Measurements from ENCODE around the gene NDUFS1. TPM values are rescaled to one million over a fixed set of nuclear protein-coding genes. Genes with fewer than 3 reads are reported as not detected.
"Not testable (repeated sequence)": the region's sequence is repeated elsewhere in the genome, so short reads cannot be mapped to it uniquely, and the experiment has no call there.

NDUFS1 gene
- polyA plus RNA-seq, 1 donor from 2014 or later: 113 TPM

DNA sequence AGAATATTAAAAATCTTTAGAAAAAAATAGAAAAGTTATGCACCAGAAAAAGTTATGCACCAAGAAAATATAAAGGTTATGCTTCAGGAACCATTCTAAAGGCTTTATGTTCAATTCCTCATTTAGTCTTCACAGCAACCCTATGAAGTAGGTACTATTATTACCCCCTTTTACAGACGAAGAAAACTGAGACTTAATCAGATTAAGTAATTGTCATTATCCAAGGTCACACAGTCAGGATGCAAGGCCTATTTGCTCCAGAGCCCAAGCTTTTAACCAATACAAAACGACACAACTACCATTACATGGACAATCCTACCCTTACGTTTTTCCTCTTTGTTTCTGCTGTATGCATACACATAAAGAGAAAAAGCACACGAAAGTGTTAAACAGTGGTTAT, 78.3 kb downstream of the NDUFS1 start:
- Histone ChIP-seq H3K9ac (ENCODE audit: low read length) (no peak overlapping the region), H3K4me3 (ENCODE audit: low read length) (no peak overlapping the region), H3K9me3 (ENCODE audit: low read length) (no peaks in the 10 kb centered on the region), H3K79me2 (replicated peaks; ENCODE audit: insufficient read depth, low read length) (peaks cover 62% of the 10 kb centered on the region), H4K20me1 (ENCODE audit: insufficient read depth) (no peaks in the 10 kb centered on the region), H3K27me3 (ENCODE audit: insufficient read depth, low read depth, low read length) (no peaks in the 10 kb centered on the region), H3K36me3 (ENCODE audit: insufficient read depth, low read length) (no peaks in the 10 kb centered on the region), H3K9me2 (ENCODE audit: insufficient read depth, low read length) (no peaks in the 10 kb centered on the region), H3K27ac (ENCODE audit: low read length) (no peak overlapping the region), H3F3A (ENCODE audit: insufficient read depth, low read length, poor library complexity, severe bottlenecking) (no peaks in the 10 kb centered on the region), H2AFZ (ENCODE audit: low read depth, low read length) (no peak overlapping the region), H3K4me2 (ENCODE audit: low read length) (no peak overlapping the region)
- no peak for TF ChIP-seq EP300 (conservative IDR thresholded peaks at IDR 0.05; ENCODE audit: poor library complexity, severe bottlenecking)
- TF ChIP-seq SMC3 (conservative IDR thresholded peaks at IDR 0.05; ENCODE audit: poor library complexity): no peak
- TF ChIP-seq RAD21 (conservative IDR thresholded peaks at IDR 0.05): no peak
- no peak for TF ChIP-seq POLR2AphosphoS5 (IDR thresholded peaks at IDR 0.05)

DNA sequence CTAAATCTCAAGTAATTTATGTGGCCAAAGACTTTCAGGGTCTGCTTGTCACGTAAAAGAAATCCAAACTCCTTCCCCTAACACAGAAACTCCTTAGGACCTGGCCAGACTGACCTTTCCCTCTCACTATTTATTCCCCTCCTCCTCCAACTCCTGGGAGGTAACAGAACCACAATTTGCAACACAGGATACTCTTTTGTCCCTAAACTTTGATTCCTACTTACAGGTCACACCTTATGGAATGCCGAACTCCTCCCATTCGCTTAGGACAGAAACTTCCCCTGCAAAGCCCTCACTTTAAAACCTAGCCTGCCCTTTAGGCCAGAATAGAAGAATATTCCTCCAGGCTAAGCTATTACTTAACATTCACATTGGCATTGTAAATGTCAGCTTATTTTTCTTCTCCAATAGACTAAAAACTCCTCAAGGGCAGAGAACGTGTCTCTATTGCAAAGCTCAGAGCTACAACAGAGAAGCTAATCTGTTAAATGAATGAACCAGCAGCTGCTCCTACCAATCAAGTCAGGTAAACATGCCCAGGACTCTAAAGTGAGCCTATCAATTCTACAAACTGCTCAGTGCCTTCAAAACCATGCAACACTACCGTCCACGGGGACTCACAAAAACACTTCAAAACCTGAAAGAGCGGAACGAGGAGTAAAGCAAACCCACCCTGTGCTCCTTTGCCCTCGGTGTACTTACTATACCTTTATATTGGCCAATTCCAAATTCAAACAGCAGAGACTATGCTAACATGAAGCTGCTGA, 79.4 kb downstream of the NDUFS1 start:
- no peaks in the 10 kb centered on the region for H4K20me1 ChIP-seq (ENCODE audit: insufficient read depth)
- H3K9me2 ChIP-seq (ENCODE audit: insufficient read depth, low read length): no peaks in the 10 kb centered on the region
- H3F3A ChIP-seq (ENCODE audit: insufficient read depth, low read length, poor library complexity, severe bottlenecking): no peaks in the 10 kb centered on the region
- no peak overlapping the region for H2AFZ ChIP-seq (ENCODE audit: low read depth, low read length)
- no peaks in the 10 kb centered on the region for H3K36me3 ChIP-seq (ENCODE audit: insufficient read depth, low read length)
- peaks cover 65% of the 10 kb centered on the region for H3K79me2 ChIP-seq (replicated peaks; ENCODE audit: insufficient read depth, low read length)
- no peak overlapping the region for H3K4me3 ChIP-seq (ENCODE audit: low read length)
- TF ChIP-seq, protein P1, sequence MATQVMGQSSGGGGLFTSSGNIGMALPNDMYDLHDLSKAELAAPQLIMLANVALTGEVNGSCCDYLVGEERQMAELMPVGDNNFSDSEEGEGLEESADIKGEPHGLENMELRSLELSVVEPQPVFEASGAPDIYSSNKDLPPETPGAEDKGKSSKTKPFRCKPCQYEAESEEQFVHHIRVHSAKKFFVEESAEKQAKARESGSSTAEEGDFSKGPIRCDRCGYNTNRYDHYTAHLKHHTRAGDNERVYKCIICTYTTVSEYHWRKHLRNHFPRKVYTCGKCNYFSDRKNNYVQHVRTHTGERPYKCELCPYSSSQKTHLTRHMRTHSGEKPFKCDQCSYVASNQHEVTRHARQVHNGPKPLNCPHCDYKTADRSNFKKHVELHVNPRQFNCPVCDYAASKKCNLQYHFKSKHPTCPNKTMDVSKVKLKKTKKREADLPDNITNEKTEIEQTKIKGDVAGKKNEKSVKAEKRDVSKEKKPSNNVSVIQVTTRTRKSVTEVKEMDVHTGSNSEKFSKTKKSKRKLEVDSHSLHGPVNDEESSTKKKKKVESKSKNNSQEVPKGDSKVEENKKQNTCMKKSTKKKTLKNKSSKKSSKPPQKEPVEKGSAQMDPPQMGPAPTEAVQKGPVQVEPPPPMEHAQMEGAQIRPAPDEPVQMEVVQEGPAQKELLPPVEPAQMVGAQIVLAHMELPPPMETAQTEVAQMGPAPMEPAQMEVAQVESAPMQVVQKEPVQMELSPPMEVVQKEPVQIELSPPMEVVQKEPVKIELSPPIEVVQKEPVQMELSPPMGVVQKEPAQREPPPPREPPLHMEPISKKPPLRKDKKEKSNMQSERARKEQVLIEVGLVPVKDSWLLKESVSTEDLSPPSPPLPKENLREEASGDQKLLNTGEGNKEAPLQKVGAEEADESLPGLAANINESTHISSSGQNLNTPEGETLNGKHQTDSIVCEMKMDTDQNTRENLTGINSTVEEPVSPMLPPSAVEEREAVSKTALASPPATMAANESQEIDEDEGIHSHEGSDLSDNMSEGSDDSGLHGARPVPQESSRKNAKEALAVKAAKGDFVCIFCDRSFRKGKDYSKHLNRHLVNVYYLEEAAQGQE (IDR thresholded peaks at IDR 0.05; ENCODE audit: borderline replicate concordance): no peak
- TF ChIP-seq RAD21 (conservative IDR thresholded peaks at IDR 0.05) (no peak), SMC3 (conservative IDR thresholded peaks at IDR 0.05; ENCODE audit: poor library complexity) (no peak), POLR2AphosphoS5 (IDR thresholded peaks at IDR 0.05) (no peak), TAF1 (IDR thresholded peaks at IDR 0.05; ENCODE audit: low read depth) (no peak)
- TF ChIP-seq, protein P2, sequence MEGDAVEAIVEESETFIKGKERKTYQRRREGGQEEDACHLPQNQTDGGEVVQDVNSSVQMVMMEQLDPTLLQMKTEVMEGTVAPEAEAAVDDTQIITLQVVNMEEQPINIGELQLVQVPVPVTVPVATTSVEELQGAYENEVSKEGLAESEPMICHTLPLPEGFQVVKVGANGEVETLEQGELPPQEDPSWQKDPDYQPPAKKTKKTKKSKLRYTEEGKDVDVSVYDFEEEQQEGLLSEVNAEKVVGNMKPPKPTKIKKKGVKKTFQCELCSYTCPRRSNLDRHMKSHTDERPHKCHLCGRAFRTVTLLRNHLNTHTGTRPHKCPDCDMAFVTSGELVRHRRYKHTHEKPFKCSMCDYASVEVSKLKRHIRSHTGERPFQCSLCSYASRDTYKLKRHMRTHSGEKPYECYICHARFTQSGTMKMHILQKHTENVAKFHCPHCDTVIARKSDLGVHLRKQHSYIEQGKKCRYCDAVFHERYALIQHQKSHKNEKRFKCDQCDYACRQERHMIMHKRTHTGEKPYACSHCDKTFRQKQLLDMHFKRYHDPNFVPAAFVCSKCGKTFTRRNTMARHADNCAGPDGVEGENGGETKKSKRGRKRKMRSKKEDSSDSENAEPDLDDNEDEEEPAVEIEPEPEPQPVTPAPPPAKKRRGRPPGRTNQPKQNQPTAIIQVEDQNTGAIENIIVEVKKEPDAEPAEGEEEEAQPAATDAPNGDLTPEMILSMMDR (IDR thresholded peaks at IDR 0.05; ENCODE audit: poor library complexity, severe bottlenecking): no peak
- H3K27me3 ChIP-seq (ENCODE audit: insufficient read depth, low read depth, low read length): no peaks in the 10 kb centered on the region
- no peak overlapping the region for H3K4me2 ChIP-seq (ENCODE audit: low read length)
- no peak overlapping the region for H3K27ac ChIP-seq (ENCODE audit: low read length)
- H3K9ac ChIP-seq (ENCODE audit: low read length): no peak overlapping the region
- no peaks in the 10 kb centered on the region for H3K9me3 ChIP-seq (ENCODE audit: low read length)

DNA sequence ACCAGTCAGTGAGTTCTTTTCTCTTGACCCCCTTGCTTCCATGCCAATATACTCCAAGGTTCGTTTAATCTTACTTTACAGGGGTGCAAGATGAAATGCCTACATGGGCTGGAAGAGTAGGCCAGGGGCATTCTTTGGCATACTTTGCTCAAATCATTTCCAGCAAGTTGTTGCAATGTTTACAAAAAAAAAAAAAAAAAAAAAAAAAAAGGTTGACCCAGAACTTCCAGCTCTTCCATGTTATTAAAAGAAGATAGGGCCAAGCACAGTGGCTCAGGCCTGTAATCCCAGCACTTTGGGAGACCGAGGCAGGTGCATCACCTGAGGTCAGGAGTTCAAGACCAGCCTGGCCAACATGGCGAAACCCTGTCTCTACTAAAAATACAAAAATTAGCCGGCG, 81.4 kb downstream of the NDUFS1 start:
- H3K4me2 ChIP-seq (ENCODE audit: low read length); H3K9me2 ChIP-seq (ENCODE audit: insufficient read depth, low read length); H3K9ac ChIP-seq (ENCODE audit: low read length); H3K27me3 ChIP-seq (ENCODE audit: insufficient read depth, low read depth, low read length); H3K9me3 ChIP-seq (ENCODE audit: low read length); H3K36me3 ChIP-seq (ENCODE audit: insufficient read depth, low read length); H4K20me1 ChIP-seq (ENCODE audit: insufficient read depth); H3K4me3 ChIP-seq (ENCODE audit: low read length); H3F3A ChIP-seq (ENCODE audit: insufficient read depth, low read length, poor library complexity, severe bottlenecking); H2AFZ ChIP-seq (ENCODE audit: low read depth, low read length); H3K27ac ChIP-seq (ENCODE audit: low read length): not testable (repeated sequence)
- peaks cover 57% of the 10 kb centered on the region for H3K79me2 ChIP-seq (replicated peaks; ENCODE audit: insufficient read depth, low read length)
